WERI-Rb-1 (cell line): ENCODE data around the gene GIPR.
"Not testable (repeated sequence)": the region's sequence is repeated elsewhere in the genome, so short reads cannot be mapped to it uniquely, and the experiment has no call there.

Experiments used
- DNase-seq: peaks from one replicate; pipeline ENCODE4 v3.0.0-alpha.2; 2020
- H3K27ac ChIP-seq: fragments of 250-450 bp; sonication (Bioruptor Pico); 2 replicates; pipeline ENCODE4 v1.5.1; 2020; ENCODE audit warnings: mild to moderate bottlenecking, moderate library complexity
- H3K27me3 ChIP-seq: fragments of 250-450 bp; sonication (Bioruptor Pico); 2 replicates; pipeline ENCODE4 v1.5.1; 2021; ENCODE audit warnings: mild to moderate bottlenecking, low read depth, moderate library complexity; ENCODE audit not compliant: insufficient read depth, severe bottlenecking
- H3K36me3 ChIP-seq: fragments of 250-450 bp; sonication (Bioruptor Pico); 2 replicates; pipeline ENCODE4 v1.5.1; 2020; ENCODE audit warnings: mild to moderate bottlenecking, moderate library complexity
- H3K4me3 ChIP-seq: 2 replicates; pipeline ENCODE4 v1.5.1; 2011; ENCODE audit warnings: low read depth, mild to moderate bottlenecking, control low read depth, low read length
- H3K9me3 ChIP-seq: fragments of 250-450 bp; sonication (Bioruptor Pico); 2 replicates; pipeline ENCODE4 v1.5.1; 2021; ENCODE audit warnings: mild to moderate bottlenecking, moderate library complexity; ENCODE audit not compliant: severe bottlenecking
- CTCF ChIP-seq: IDR thresholded peaks from 2 replicates; pipeline ENCODE4 v1.5.1; 2011; ENCODE audit warnings: low read depth, mild to moderate bottlenecking, control low read depth, inconsistent platforms, low read length

GIPR gene, protein sequence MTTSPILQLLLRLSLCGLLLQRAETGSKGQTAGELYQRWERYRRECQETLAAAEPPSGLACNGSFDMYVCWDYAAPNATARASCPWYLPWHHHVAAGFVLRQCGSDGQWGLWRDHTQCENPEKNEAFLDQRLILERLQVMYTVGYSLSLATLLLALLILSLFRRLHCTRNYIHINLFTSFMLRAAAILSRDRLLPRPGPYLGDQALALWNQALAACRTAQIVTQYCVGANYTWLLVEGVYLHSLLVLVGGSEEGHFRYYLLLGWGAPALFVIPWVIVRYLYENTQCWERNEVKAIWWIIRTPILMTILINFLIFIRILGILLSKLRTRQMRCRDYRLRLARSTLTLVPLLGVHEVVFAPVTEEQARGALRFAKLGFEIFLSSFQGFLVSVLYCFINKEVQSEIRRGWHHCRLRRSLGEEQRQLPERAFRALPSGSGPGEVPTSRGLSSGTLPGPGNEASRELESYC

GRCh38 chr19:45667620-45668341 is at the start of gene GIPR:
GIPR (plus strand) TSS chr19:45668221; CDS start chr19:45669521, 1,300 bp downstream.
- Histone ChIP-seq H3K27me3 (no peaks in the 10 kb centered on the region), H3K4me3 (peak within 1 kb of the TSS; percentile 50), H3K27ac (peak within 1 kb of the TSS; percentile 34), H3K9me3 (no peaks in the 10 kb centered on the region), H3K36me3 (no peaks in the 10 kb centered on the region)
- no peak for TF ChIP-seq CTCF
- peak; percentile 82 for DNase-seq

DNA sequence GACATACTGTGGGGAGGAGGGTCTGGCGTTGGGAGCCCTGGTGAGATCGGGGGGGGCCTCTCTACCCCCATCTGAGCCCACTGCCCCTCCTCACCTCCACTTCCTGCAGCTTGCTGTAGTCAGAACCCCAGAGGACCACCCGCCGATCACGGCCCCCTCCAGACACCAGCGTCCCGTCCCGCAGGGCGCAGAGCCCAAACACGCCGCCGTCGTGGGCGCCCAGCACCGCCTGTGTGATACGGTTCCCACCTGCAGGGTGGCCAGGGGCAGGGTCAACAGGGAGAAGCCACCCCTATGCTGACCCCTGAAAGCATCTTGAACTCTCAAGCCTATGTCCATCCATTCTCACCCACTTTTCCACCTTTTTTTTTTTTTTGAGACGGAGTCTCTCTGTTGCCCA is 46.6 kb upstream of the GIPR start:
- no peak for DNase-seq
- Histone ChIP-seq H3K4me3 (no peak overlapping the region), H3K27ac (no peak overlapping the region)

DNA sequence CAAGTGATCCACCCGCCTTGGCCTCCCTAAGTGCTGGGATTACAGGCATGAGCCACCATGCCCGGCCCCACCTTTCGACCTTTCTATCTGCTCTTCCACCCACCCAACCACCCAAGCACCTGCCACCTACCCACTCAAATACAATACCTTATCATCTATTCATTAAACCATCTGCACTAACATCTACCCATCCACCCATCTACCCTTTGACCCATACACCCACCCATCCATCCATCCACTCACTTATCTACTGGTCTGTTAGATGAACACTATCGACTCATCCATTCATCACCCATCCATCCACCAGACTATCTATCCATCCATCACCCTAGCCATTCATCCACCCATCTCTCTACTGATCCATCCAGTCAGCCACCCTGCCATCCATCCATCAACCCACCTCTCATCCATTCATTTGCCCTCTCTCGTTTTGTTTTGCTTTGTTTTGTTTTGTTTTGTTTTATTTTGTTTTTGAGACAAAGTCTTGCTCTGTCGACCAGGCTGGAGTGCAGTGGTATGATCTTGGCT is 46.0 kb upstream of the GIPR start:
- TF ChIP-seq CTCF: no peak
- DNase-seq: no peak
- H3K36me3 ChIP-seq: no peaks in the 10 kb centered on the region
- no peaks in the 10 kb centered on the region for H3K27me3 ChIP-seq
- H3K27ac ChIP-seq: no peak overlapping the region
- no peaks in the 10 kb centered on the region for H3K9me3 ChIP-seq
- no peak overlapping the region for H3K4me3 ChIP-seq

More for the DNA sequence above, 46.6 kb upstream of the GIPR start:
- no peaks in the 10 kb centered on the region for H3K27me3 ChIP-seq
- no peaks in the 10 kb centered on the region for H3K9me3 ChIP-seq
- H3K36me3 ChIP-seq: no peaks in the 10 kb centered on the region
- TF ChIP-seq CTCF: no peak

DNA sequence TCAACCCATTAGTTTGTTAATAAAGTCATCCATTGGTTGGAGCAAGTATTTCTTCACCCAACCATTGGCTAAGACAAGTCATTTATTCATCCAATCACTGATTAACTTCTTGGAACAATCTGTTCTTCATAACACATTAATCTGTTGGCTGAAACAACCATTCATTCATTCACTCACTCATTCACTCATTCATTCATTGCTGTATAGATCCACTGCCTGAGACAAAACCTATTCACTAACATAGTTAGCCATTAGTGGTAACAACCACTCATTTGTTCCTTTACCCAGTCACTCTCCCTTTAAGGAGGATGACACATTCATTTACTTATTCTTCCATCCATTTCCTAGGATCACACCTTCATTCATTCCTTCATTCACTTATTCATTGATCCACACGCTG is 44.0 kb upstream of the GIPR start:
- no peak for TF ChIP-seq CTCF
- H3K36me3 ChIP-seq: no peaks in the 10 kb centered on the region
- no peaks in the 10 kb centered on the region for H3K27me3 ChIP-seq
- DNase-seq: no peak
- H3K9me3 ChIP-seq: no peaks in the 10 kb centered on the region
- no peak overlapping the region for H3K4me3 ChIP-seq
- no peak overlapping the region for H3K27ac ChIP-seq

DNA sequence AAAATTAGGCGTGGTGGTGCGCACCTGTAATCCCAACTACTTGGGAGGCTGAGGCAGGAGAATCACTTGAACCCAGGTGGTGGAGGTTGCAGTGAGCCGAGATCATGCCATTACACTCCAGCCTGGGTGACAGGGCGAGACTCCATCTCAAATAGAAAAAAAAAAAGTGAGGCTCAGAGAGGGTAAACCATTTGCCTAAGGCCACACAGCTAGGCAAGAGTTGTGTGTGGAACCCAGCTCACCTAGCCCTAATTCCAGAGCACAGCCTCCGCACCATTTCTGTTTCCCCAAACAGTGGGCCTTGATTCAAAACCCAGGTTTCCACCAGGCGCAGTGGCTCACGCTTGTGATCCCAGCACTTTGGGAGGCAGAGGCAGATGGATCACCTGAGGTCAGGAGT is 39.8 kb upstream of the GIPR start:
- H3K36me3 ChIP-seq, H3K4me3 ChIP-seq, H3K9me3 ChIP-seq, H3K27me3 ChIP-seq, H3K27ac ChIP-seq, DNase-seq: not testable (repeated sequence)

- H3K36me3 ChIP-seq: no peaks in the 10 kb centered on the region
- H3K9me3 ChIP-seq: no peaks in the 10 kb centered on the region
- H3K4me3 ChIP-seq: no peak overlapping the region
- no peak for TF ChIP-seq CTCF
- no peak overlapping the region for H3K27ac ChIP-seq
- DNase-seq: no peak
- no peaks in the 10 kb centered on the region for H3K27me3 ChIP-seq
These were observed 38.3 kb upstream of the GIPR start for GRCh38 chr19:45629704-45630103.
